Psoas muscle (tissue), 8 donors: ENCODE results near the gene KIF27. TPM values are rescaled to one million over a fixed set of nuclear protein-coding genes. Genes with fewer than 3 reads are reported as not detected.

ENCODE experiments used
- ATAC-seq, 4 donors: fragments of 200-7000 bp; cut with Tn5 transposase; one replicate each; pipeline ENCODE4 v1.9.1; 2020; ENCODE audit warnings: moderate library complexity in 3 of 4, mild to moderate bottlenecking in 2 of 4
- DNase-seq, 2 donors: peaks; one replicate each; pipeline ENCODE4 v3.0.0-alpha.2; 2020
- H3K27ac ChIP-seq: fragments of 200-600 bp; one replicate; pipeline ENCODE4 v1.8.0; 2022
- H3K27me3 ChIP-seq, 3 donors: fragments of 200-600 bp in 1 of 3; one replicate each; pipeline versions ENCODE4 v1.6.1 to v1.8.0; 2013 to 2022; ENCODE audit warnings: low read length in 2 of 3, mild to moderate bottlenecking in 2 of 3, moderate library complexity in 1 of 3; ENCODE audit not compliant: insufficient read depth in 3 of 3
- H3K36me3 ChIP-seq, 2 donors: fragments of 200-600 bp in 1 of 2; one replicate each; pipeline versions ENCODE4 v1.6.1 to v1.8.0; 2013 to 2022; ENCODE audit warnings: low read depth in 1 of 2, mild to moderate bottlenecking in 1 of 2, moderate library complexity in 1 of 2; ENCODE audit not compliant: insufficient read depth in 1 of 2
- H3K4me1 ChIP-seq: fragments of 200-600 bp; one replicate; pipeline ENCODE4 v1.8.0; 2022
- H3K4me3 ChIP-seq: fragments of 200-600 bp; one replicate; pipeline ENCODE4 v1.8.0; 2022; ENCODE audit warnings: mild to moderate bottlenecking
- H3K9me3 ChIP-seq: fragments of 200-600 bp; one replicate; pipeline ENCODE4 v1.8.0; 2022
- CTCF ChIP-seq: fragments of 200-600 bp; IDR thresholded peaks from one replicate; pipeline ENCODE4 v1.8.0; 2022; ENCODE audit warnings: antibody characterized with exemption
- WGBS, 3 donors: extraction: QIAGEN DNeasy Blood & Tissue Kit; methylation state at CpG; one replicate each; pipeline versions ENCODE4 v1.1.6 to v1.1.7; 2013; 5-methylcytosine and 5-hydroxymethylcytosine counted together
- intact Hi-C, 2 donors: fragments of 100-400 bp; cut with DNase I; formaldehyde crosslinking; loops; one replicate each; pipeline versions ENCODE4 v1.11.0 to v1.14.2; 2022
- polyA plus RNA-seq, 3 donors: library from polyadenylated mRNA; stranded (reverse); fragments of 200-250 nt; gene quantifications; one replicate each; pipeline ENCODE4 v1.2.3, GENCODE V29; 2013
- total RNA-seq, 4 donors: library from RNA; stranded (reverse); fragmentation: NEBNext Ultra II Directional in 2 of 4; extraction: Animal tissue kit (Norgen Biotek cat#: 25700) in 2 of 4; gene quantifications; one replicate each; pipeline versions ENCODE4 v1.2.1 to v1.2.4, GENCODE V29; 2021 to 2023
- donor health status: healthy with polysubstance abuse.
- donor health status: DM: no; HTN: no; CAD: no; lungs with moderate emphysema.
- donor health status: Bipolar disorder and iron deficiency.
- donor health status: healthy.
- donor health status: DM: yes; HTN: yes; CAD: no.
- donor health status: DM: no; HTN: no; CAD: no.
- donor health status: DM: no; HTN: no; CAD: no.
- donor health status: DM: yes; HTN: yes; CAD: no.

Gene KIF27
- total and polyA plus RNA-seq, 7 donors = 0.73 to 3.8 (median 1.8) TPM

GRCh38 chr9:83800236-83801033, 120.8 kb downstream of the KIF27 start:
- Histone ChIP-seq H3K4me1 (no peaks in the 10 kb centered on the region), H3K36me3 (peaks cover 5 to 45% of the 10 kb centered on the region in 2 donors), H3K9me3 (no peaks in the 10 kb centered on the region), H3K4me3 (no peak overlapping the region), H3K27ac (no peak overlapping the region), H3K27me3 (no peaks in the 10 kb centered on the region)
- TF ChIP-seq CTCF = no peak
- 59 to 72% (median 61%) methylated on average over 13 of the region's 13 CpGs for WGBS, 3 donors
- intact Hi-C loops = no loop called here
- no peak for DNase-seq
- peak in 2 of 4 donors; percentile 57 to 61 for ATAC-seq

GRCh38 chr9:83794051-83794450, 127.2 kb downstream of the KIF27 start:
- no peak for DNase-seq
- intact Hi-C loops = loop anchor here in 1 of 2 donors (10.0 kb wide), 1 partner anchor 59 kb away; no protein-coding TSS in a partner anchor
- ATAC-seq = no peak
- Histone ChIP-seq H3K27ac (no peak overlapping the region), H3K27me3 (no peaks in the 10 kb centered on the region), H3K9me3 (no peaks in the 10 kb centered on the region), H3K4me1 (no peaks in the 10 kb centered on the region), H3K36me3 (peaks cover 5 to 70% of the 10 kb centered on the region in 2 donors), H3K4me3 (no peak overlapping the region)
- TF ChIP-seq CTCF = no peak
- whole genome bisulfite sequencing, 3 donors = 99 to 100% (median 100%) methylated on average over 2 of the region's 2 CpGs

GRCh38 chr9:83792746-83793145, 128.5 kb downstream of the KIF27 start:
- H3K4me1 ChIP-seq = no peaks in the 10 kb centered on the region
- no peak for TF ChIP-seq CTCF
- H3K27me3 ChIP-seq = no peaks in the 10 kb centered on the region
- WGBS, 3 donors = 88 to 95% (median 90%) methylated on average over 1 of the region's 1 CpG
- ATAC-seq (no peak), DNase-seq (no peak)
- intact Hi-C loops = loop anchor here in 1 of 2 donors (10.0 kb wide), 1 partner anchor 58 kb away; no protein-coding TSS in a partner anchor
- no peak overlapping the region for H3K27ac ChIP-seq
- H3K4me3 ChIP-seq = no peak overlapping the region
- H3K36me3 ChIP-seq = peaks cover 5 to 64% of the 10 kb centered on the region in 2 donors
- H3K9me3 ChIP-seq = no peaks in the 10 kb centered on the region

Other genes starting within 250 kb of the KIF27 start
- 100 to 1,000 TPM; 105 to 212 (median 156) TPM for gene UBQLN1, start 213.5 kb downstream of the KIF27 start, total RNA-seq
- gene UBQLN1, start 213.5 kb downstream of the KIF27 start, polyA plus RNA-seq = 100 to 1,000 TPM in 2 of 3 donors, 10 to 100 TPM in 1; 89.3 to 237 (median 129) TPM
- 10 to 100 TPM; 34.7 to 46.7 (median 38.1) TPM for gene GKAP1, start 103.7 kb downstream of the KIF27 start, total RNA-seq
- 10 to 100 TPM; 13.4 to 89.1 (median 63.3) TPM for gene GKAP1, start 103.7 kb downstream of the KIF27 start, polyA plus RNA-seq
- 100 to 1,000 TPM; 253 to 369 (median 344) TPM for gene HNRNPK, start 58.8 kb upstream of the KIF27 start, total RNA-seq
- 100 to 1,000 TPM; 241 to 337 (median 327) TPM for gene HNRNPK, start 58.8 kb upstream of the KIF27 start, polyA plus RNA-seq
- 1 to 10 TPM; 3.9 to 4.5 (median 4.1) TPM for gene RMI1, start 59.4 kb upstream of the KIF27 start, total RNA-seq
- gene RMI1, start 59.4 kb upstream of the KIF27 start, polyA plus RNA-seq = 10 to 100 TPM in 1 of 3 donors, 1 to 10 TPM in 2; 2.4 to 15.1 (median 2.8) TPM